HG03066 (cell line): ENCODE data around the gene ANKRD13D.

Experiments
- ATAC-seq: cut with Tn5 transposase; IDR thresholded peaks from one replicate; pipeline ENCODE4 v1.9.1; 2021; ENCODE audit warnings: low read depth; ENCODE audit not compliant: unreplicated experiment

Gene ANKRD13D

GRCh38 chr11:67261640-67261945, 27.5 kb upstream of the ANKRD13D start:
- ATAC-seq = no peak

GRCh38 chr11:67261946-67262681, 27.0 kb upstream of the ANKRD13D start:
- ATAC-seq = no peak

GRCh38 chr11:67262731-67263675, 26.1 kb upstream of the ANKRD13D start:
- no peak for ATAC-seq

GRCh38 chr11:67264260-67264659, 24.8 kb upstream of the ANKRD13D start:
- no peak for ATAC-seq

GRCh38 chr11:67264877-67265632, 24.0 kb upstream of the ANKRD13D start:
- no peak for ATAC-seq

GRCh38 chr11:67265633-67266448, 23.3 kb upstream of the ANKRD13D start:
- no peak for ATAC-seq

GRCh38 chr11:67266449-67267187, 22.5 kb upstream of the ANKRD13D start, which contains the start of gene GRK2:
TSS of gene GRK2 (plus strand) at chr11:67266473. CDS start at chr11:67266700, 227 bp downstream.
- no peak for ATAC-seq

GRCh38 chr11:67267188-67268080, 21.7 kb upstream of the ANKRD13D start:
- ATAC-seq = no peak

GRCh38 chr11:67268081-67268961, 20.8 kb upstream of the ANKRD13D start:
- ATAC-seq = no peak

- no peak for ATAC-seq
Observed at GRCh38 chr11:67268962-67269268, 20.2 kb upstream of the ANKRD13D start.

GRCh38 chr11:67269401-67270255, 19.5 kb upstream of the ANKRD13D start:
- ATAC-seq = no peak

- no peak for ATAC-seq
Observed at GRCh38 chr11:67270256-67271204, 18.6 kb upstream of the ANKRD13D start.

- no peak for ATAC-seq
Observed at GRCh38 chr11:67271205-67271540, 17.9 kb upstream of the ANKRD13D start.

GRCh38 chr11:67271541-67272284, 17.4 kb upstream of the ANKRD13D start:
- ATAC-seq = no peak
